ENCODE results near the gene HTR3B.
"Not testable (repeated sequence)": the region's sequence is repeated elsewhere in the genome, so short reads cannot be mapped to it uniquely, and the experiment has no call there.

Gene HTR3B, protein sequence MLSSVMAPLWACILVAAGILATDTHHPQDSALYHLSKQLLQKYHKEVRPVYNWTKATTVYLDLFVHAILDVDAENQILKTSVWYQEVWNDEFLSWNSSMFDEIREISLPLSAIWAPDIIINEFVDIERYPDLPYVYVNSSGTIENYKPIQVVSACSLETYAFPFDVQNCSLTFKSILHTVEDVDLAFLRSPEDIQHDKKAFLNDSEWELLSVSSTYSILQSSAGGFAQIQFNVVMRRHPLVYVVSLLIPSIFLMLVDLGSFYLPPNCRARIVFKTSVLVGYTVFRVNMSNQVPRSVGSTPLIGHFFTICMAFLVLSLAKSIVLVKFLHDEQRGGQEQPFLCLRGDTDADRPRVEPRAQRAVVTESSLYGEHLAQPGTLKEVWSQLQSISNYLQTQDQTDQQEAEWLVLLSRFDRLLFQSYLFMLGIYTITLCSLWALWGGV

DNA sequence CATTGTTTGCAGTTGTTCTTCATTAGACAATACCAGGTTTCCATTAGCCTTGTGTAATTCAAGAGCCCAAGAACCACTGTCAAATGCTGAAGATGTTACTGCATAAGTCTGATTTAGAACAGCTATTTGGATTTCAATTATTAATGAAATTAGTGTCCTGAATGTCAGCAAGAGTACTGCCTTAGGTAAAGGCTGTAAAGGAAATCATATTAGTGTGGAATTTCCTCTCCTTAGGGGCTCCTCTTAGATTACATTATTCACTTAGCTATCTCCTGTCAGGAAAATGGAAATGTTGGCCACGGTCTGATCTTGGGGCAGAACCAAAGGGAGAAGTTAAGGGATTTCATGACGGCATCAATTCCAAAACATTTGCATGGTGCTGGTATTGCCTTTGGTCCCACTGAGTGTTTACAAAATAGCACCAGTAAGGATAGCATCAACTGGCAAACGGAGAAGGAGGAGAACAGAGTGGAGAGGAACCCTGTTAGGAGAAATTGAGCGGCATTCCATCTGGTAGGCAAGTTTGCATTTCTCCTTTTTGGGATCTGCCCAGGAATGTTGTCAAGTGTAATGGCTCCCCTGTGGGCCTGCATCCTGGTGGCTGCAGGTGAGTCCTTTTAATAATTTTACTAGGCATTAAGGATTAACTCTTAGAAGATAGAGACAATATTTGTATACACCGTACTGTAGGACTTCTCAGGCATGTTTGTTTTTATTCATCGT, at the start of gene HTR3B:
Gene HTR3B (plus strand): TSS at position 418 of the 723 bp plus-strand sequence. CDS start 138 bp downstream, at position 556.
- DNase-seq: no peak

DNA sequence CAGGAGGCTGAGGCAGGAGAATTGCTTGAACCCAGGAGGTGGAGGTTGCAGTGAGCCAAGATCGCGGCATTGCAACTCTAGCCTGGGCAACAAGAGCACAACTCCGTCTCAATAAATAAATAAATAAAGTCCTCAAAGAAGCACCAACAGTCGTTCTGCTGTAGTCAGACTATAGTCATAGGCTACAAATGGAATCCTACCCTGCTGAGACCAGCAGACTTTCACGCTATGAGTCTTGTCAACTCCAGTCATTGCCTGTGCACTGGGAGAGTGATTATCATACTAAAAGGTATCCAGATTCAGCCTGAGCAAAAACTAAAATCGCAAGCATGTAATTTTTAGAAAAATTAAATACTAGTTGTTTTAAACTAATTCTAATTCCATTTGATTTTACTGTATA, 48.8 kb upstream of the HTR3B start:
- no peak for DNase-seq

DNA sequence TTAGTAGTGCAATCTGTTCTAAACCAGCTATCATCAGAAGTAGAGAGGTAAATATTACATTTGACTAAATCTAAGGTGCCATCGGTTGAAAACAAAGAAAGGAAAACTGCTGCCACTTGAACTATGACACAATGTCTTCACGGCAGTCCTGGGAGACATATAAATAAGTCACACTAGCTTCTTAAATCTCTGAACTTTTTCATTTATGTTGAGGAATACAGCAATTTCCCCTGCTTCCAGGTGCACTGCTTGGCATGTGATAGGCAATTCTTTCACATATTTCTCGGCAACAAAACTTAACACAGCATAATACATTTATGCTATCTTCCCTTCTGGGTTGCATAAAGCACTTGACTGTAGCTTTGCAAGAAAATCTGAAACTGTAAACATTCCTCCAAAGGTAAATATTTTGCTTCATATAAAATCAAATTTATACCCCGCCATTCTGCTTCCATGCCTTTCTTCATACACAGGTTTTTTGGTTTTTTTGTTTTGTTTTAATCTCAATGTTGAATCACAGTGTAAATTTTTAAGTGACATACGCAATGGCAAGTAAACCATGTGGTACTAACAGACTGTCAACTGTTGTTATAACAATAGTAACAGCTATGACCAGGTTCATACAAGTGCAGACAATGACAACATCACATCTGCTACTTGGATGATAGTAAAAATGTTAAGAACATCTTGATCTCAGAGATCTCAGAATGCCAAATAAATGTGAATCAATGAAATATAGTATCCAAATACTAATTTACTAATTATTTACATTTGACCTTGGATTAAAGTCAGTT, 47.4 kb upstream of the HTR3B start:
- no peak for DNase-seq

DNA sequence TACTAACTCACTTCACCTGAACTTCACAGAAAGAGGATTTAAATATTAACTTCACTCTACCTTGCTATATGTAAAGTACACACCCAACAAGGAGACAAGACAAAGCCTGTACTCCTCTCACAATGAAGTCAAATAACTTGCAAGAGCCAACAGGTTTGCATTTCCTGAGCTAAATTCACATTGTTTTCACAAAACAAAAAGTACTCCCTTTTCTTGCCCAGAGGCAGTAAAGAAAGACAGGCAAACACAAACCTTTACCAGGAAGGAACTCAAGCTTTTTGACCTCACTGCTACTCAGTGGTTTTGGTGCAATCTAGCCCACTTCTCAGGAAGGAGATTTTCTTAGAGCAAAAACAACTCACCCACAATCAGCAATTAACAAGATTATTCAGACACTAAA, 44.9 kb upstream of the HTR3B start:
- DNase-seq: no peak

DNA sequence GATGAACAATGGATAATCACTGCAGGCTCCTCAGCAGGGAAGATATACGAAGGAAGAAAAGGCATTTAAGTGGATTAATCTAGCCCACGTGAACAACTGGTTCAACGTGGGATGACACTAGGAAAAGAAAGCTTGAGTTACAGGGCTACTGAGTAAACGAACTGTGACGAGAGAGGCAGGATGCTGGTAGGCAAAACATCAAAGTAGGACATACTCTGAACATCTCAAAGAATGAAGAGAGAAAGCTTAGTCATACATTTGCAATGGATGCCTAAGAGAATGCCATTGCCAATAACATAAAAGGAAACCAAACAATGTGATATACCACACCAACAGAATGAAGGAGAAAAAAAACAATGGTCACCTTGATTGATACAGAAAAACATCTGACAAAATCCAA, 42.2 kb upstream of the HTR3B start:
- DNase-seq: no peak

DNA sequence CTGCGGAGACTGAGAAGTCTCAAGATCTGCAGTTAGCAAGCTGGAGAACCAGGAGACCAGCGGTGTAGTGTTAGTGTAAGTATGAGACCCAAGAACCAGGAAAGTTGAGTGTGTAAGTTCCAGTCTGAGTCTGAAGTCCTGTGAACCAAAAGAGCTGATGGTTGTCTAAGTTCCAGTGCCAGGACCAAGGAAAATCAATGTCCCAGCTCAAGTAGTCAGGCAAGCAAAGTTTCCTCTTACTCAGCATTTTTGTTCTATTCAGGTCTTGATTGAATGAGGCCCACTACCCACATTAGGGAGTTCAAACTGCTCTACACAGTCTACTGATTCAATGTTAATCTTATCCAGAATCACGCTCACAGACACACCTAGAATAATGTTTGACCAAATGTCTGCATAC, 40.2 kb upstream of the HTR3B start:
- no peak for DNase-seq

DNA sequence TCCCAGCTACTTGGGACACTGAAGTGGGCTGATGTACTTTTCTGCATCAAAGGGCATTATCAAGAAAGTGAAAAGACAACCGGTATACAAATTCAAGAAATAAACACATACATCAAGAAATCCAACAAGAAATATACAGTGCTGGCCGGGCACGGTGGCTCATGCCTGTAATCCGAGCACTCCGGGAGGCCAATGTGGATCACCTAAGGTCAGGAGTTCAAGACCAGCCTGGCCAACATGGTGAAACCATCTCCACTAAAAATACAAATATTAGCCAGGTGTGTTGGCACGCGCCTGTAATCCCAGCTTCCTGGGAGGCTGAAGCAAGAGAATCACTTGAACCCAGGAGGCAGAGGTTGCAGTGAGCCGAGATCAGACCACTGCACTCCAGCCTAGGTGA, 38.7 kb upstream of the HTR3B start:
- DNase-seq: no peak

DNA sequence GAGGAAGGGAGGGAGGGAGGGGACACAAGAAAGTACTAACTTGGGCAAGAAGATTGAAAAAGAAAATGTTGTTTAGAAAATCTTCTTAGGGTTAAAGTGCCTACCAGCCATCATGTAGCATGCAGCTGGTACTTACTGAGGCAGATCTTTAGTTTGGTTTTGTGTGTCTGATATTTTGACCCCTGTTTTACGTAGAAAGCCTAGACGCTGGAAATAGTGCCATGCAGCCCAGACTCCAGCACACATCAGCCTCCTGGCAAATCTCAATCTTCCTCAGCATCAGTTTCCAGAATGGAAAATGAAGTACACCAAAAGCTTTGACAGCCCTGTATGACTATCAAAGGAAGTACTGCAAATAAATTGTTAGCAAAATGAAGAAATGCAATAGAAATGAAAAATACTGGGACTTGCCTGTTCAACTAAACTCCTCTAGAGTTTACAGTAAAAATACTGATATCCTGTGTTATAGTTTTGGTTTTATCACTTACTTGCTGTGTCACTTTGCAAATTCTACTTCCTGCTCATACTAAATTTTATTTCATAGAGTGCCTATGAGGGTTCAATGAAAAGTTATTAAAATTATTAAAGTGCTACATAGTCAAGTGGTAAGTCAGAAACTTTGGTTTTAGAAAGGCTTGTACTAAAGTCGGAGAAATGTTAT, 36.6 kb upstream of the HTR3B start:
- no peak for DNase-seq

DNA sequence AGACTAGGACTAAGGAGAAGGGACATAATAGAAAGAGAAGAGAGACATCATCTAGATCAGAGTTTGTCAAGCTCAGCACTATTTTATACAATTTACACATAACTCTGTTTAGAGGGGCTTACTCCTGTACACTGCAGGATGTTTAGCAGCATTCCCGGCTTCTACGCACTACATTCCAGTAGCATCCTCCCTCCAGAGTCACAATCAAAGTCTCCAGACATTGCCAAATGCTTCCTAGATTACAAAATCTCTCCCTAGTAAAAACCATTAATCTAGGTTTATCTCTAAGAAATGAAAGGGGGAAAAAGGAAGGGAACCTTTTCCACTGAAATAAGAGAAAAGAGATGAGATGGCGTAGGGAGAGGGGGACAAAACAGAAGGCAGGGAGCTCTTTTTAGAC, 33.3 kb upstream of the HTR3B start:
- no peak for DNase-seq

DNA sequence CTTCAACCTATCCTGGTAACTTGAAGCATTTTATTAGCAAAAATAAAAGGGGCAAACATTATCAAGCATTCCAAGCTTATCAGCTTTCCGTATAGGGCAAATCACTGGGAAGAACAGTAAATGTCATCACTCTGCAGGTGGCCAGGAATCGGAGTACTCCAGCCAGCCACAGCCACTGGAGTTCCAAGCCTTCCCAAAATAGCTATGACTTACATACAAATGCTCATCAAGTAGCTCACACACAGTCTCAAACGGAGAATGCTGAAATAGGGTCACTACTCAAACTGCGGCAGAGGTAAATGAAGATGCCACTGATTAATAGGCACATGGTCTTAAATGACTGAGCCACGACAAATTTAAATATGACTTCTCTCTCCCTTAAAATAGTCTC, 31.4 kb upstream of the HTR3B start:
- DNase-seq: no peak

DNA sequence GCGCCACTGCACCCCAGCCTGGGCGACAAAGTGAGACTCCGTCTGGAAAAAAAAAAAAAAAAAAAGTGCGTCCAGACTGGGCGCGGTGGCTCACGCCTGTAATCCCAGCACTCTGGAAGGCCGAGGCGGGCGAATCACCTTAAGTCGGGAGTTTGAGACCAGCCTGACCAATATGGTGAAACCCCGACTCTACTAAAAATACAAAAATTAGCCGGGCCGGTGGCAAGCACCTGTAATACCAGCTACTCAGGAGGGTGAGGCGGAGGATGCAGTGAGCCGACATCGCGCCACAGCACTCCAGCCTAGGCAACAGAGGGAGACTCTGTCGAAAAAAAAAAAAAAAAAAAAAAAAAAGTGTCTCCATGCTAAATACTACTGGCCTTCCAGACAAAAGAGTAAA, 30.5 kb upstream of the HTR3B start:
- DNase-seq: no peak

DNA sequence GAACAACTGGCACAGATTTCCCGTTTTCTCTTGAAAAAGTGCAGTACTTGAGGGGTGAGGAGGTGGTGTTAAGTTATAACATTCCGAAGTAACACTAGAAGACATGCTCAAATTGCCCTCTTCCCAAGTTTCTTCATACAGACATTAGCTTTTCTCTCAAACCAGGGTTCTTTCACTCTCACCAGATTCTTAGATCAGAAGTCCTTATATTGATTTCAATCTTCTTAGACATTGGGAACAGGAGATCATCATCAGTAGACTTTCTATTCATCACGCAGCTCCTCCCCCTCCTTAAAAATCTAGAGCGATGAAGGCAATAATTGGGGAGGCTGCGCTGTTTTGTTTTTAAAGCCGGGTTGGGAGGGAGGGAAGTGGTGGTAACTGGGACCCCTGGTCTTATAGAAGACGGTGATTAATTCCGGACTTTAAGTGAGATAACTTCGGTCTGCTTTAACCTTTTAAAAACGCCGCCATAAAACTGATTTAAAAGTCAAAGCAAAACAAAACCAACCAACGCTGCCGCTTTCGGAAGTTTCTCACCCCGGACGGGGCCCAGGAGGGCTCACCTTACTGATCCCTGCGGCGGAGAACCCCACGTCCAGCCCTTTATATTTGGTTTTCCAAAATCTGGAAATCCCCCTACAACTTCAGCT, 29.9 kb upstream of the HTR3B start:
- peak in 3 of 6 experiments; percentile 21 to 67 (median 67) for DNase-seq

DNA sequence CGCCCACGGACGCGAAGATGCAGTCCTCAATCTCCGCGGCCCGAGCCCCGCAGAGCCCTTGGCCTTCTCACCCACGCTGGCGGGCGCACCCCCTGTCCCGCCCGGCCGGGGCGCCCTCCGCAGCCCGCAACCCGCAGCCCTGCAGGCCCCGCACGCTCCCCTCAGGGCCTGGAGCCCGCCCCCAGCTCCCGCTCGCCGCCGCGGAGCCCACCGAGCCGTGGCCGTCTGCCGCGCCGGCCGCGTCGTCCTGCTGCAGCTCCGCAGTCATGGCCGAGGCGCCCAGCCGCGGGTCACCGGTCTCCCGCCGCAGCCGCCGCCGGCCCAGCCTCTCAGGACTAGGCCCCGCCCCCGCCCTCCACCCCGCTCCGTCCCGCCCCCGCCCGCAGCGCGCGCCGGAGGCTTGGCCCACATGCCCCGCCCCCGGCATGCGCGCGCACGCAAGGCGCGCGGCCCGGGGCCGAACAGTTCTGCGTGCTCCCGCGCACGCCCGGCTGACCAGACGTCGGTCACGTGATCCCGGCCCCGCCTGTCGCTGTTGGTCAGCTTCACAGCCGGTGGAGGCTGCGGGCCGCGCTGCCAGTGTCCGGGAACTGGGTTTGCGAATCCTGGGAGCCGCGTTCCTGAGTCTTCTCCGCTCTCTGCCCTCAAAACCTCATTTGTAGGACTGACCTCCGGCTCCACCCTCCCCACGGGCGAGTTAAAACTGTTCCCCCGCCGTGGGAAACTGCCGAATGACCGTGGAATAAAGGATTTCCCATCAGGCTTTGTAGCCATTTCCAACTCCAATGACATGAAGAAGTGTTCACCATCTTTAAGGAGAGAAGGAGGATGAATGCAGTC, 29.1 kb upstream of the HTR3B start, which contains the start of gene USP28:
Gene USP28 (minus strand): TSS at position 339 of the 840 bp plus-strand sequence. CDS start 71 bp downstream, at position 268.
- DNase-seq: peak; percentile 61 to 83 (median 72)

DNA sequence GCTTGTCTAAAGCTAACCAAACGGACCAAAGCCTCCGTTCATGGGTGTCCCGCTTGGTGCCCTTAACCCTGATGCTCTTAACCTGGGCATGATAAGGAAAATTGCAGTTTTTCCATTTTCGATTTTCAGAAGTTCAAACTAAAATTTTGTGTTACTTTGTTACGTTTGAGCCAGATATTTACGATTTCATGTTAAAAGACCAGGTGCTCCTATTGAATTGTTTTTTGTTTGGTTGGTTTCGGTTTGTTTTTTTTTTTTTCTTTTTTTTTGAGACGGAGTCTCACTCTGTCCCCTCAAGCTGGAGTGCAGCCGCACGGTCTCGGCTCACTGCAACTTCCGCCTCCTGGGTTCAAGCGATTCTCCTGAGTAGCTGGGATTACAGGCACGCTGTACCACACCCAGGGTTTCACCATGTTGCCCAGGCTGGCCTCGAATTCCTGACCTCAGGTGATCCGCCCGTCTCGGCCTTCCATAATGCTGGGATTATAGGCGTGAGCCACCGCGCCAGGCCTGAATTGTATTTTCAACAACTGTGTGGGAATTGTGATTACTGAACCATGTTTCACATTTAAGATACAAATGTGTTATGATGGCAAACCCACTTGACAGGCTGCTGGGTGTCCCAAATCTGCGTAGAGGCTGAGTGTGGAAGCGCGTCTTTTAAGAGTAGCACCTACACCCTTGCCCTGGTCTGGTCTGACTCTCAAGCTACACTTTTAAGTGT, 28.4 kb upstream of the HTR3B start:
- DNase-seq: peak in 1 of 6 experiments; percentile 13

DNA sequence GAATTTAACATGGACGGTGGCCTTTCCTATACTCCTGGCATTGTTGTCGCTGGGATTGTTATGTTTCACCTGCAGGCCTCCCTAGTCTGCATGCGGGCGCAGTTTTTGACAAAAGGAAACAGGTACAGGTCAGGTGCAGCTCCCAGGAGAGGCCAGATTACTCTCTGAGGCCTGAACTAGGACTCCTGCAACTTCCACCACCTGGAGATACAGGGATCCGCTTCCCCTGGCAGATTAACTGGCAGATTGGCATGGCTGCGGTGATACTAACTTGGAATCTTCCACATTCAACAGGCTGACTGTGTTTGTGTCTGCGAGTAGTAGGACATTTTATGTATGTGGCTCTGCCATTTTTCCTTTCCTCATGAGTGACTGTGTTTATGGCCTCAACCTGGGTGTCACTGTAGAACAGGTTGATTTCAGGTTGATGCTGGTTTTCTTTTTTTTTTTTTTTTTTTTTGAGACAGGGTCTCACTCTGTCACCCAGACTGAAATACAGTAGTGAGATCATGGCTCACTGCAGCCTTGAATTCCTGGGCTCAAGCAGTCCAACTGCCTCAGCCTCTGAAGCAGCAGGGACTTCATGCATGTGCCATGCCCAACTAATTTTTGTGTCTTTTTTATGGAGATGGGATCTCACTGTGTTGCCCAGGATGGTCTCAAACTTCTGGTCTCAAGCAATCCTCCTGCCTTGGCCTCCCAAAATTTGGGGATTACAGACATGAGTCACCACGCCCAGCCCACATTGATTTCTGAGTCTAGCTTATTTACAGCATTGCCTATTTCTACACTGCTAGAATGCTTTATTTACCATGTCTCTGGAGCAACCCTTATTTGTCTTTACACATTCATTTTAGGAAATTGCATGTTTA, 27.6 kb upstream of the HTR3B start:
- peak in 1 of 6 experiments; percentile 6 for DNase-seq

DNA sequence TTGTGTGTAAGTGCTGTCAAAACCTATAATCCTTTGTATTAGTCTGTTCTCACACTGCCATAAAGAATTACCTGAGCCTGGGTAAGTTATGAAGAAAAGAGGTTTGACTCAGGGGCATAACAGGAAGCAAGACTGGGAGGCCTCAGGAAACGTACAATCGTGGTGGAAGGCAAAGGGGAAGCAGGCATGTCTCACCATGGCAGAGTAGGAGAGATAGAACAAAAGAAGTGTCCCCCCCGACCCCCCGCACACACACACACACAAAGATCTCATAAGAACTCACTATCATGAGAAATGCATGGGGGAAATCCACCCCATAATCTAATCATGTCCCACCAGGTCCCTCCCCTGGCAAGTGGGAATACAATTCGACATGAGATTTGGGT, 26.9 kb upstream of the HTR3B start:
- DNase-seq: no peak

DNA sequence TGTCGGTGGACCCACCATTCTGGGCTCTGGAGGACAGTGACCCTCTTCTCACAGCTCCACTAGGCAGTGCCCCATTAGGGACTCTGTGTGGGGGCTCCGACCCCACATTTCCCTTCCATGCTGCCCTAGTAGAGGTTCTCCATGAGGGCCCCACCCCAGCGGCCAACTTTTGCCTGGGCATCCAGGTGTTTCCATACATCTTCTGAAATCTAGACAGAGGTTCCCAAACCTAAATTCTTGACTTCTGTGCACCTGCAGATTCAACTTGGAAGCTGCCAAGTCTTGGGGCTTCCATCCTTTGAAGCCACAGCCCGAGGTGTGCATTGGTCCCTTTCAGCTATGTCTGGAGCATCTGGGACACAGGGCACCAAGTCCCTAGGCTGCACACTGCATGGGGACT, 25.1 kb upstream of the HTR3B start:
- DNase-seq: not testable (repeated sequence)

DNA sequence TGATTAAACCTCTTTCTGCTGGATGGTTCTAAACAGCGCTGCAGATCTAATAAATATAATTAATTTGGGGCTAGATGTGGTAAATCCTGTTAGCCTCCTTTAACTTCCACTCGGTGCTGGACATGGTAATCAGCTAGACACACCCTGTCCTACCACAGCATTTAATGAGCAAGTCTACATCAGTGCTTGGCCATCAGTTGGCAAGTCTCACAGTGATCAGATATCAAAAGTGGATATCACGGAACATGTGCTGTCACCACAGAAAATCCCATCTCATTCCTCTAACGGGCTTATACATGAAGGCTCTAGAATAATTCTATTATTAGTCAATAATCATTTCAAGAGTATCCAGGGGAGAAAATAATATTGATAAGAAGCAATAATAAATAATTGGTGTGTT, 23.6 kb upstream of the HTR3B start:
- no peak for DNase-seq

DNA sequence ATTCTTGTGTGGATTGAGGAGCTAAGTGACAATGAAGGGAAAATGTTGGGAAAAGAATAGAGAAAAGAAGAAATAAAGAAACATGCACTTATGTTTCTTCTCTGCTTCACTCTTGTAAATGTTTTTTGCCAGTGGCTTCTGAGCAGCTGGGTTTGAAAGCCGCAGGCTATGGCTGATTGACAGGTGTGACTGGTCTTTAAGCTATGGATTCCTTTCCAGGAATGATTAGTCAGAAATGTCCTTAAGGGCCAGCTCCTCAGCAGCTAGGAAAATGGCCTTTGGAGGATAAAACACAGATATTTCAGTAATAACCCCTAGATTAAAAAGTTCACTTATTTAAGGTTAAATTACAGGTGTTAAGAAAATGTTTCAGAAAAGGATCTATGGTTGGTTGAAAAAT, 22.7 kb upstream of the HTR3B start:
- no peak for DNase-seq
